Measurements from ENCODE around the gene IQSEC2. TPM values are rescaled to one million over a fixed set of nuclear protein-coding genes. Genes with fewer than 3 reads are reported as not detected.

Gene IQSEC2
- total and polyA plus RNA-seq, 9 of the 15 experiments (the other 6 are each of a cell fraction or from before 2014, with no cell fraction given): 2.7 to 41.8 (median 20.1) TPM

- 85% methylated on average over 5 of the region's 6 CpGs for WGBS (ENCODE audit: insufficient coverage, low coverage, missing lambda C conversion rate)
- ChIA-PET CTCF (ENCODE audit: low intra/inter-chr PET ratio) (no interaction called here), POLR2A (no interaction called here)
- Histone ChIP-seq H3K27ac (ENCODE audit: extremely low read depth, low read depth, low read length) (no peak overlapping the region), H4K20me1 (replicated peaks; ENCODE audit: control insufficient read depth, insufficient read depth, low read length) (no peaks in the 10 kb centered on the region), H3K4me2 (ENCODE audit: insufficient read depth, low read length) (no peak overlapping the region), H3K27me3 (ENCODE audit: control insufficient read depth in 2 of 2, insufficient read depth in 2 of 2, low read length in 2 of 2) (no peaks in the 10 kb centered on the region), H3K4me1 (replicated peaks in 1 of 2; ENCODE audit: control insufficient read depth in 2 of 2, insufficient read depth in 2 of 2, low read length in 2 of 2) (peaks cover 44 to 51% of the 10 kb centered on the region in 2 experiments; a peak in 4 of 5 replicates), H3K4me3 (no peak overlapping the region; the same call in 1 of the 2 replicates), H3K9ac (ENCODE audit: insufficient read depth in 1 of 2, low read depth in 2 of 2, low read length in 2 of 2) (no peak overlapping the region), H3K79me2 (ENCODE audit: control insufficient read depth, insufficient read depth, low read length) (peaks cover 36% of the 10 kb centered on the region), H3K36me3 (ENCODE audit: control insufficient read depth, insufficient read depth, low read length) (peaks cover 7% of the 10 kb centered on the region; the same call in 2 of the 3 replicates), H2AFZ (ENCODE audit: low read depth, low read length) (no peak overlapping the region; the same call in 1 of the 2 replicates), H3K9me1 (ENCODE audit: control insufficient read depth, insufficient read depth, low read length) (no peaks in the 10 kb centered on the region), H3K9me3 (replicated peaks; ENCODE audit: control insufficient read depth, insufficient read depth, low read depth, low read length) (no peaks in the 10 kb centered on the region)
- no TSS peak for BruUV-seq (replicated peaks)
- intact Hi-C loops (cut with micrococcal nuclease): no loop called here
- DNase-seq (ENCODE audit: extremely low read depth in 1 of 4, low spot score in 3 of 4) (no peak), ATAC-seq (no peak), FAIRE-seq (no peak)
- in situ Hi-C loops (cut with MboI): no loop called here
- no peak for TF ChIP-seq NFYB (IDR thresholded peaks at IDR 0.05; ENCODE audit: extremely low read depth, insufficient read length)
- TF ChIP-seq ZNF134 (CRISPR knock-in tag; conservative IDR thresholded peaks at IDR 0.05): no peak
- no peak for TF ChIP-seq CREB3L1 (IDR thresholded peaks at IDR 0.05; ENCODE audit: borderline replicate concordance, low read depth)
- no peak for TF ChIP-seq ZNF184 (CRISPR knock-in tag; IDR thresholded peaks at IDR 0.05)
- peak; percentile 48 for TF ChIP-seq ZFP36 (IDR thresholded peaks at IDR 0.05; ENCODE audit: low read depth, low read length, partially characterized antibody)
- no peak for TF ChIP-seq RBM17 (IDR thresholded peaks at IDR 0.05; ENCODE audit: borderline replicate concordance, low read depth, low read length)
- TF ChIP-seq RBM15 (IDR thresholded peaks at IDR 0.05; ENCODE audit: insufficient read depth, low read length): no peak
- TF ChIP-seq RBM25 (IDR thresholded peaks at IDR 0.05; ENCODE audit: low read depth, low read length, severe bottlenecking): peak; percentile 91
- no peak for TF ChIP-seq ATF6 (CRISPR knock-in tag; IDR thresholded peaks at IDR 0.05)
- TF ChIP-seq SMARCA5 (IDR thresholded peaks at IDR 0.05): 0 out of 2 replicates have a peak, but pooled peaks have one; percentile 28
- no peak for TF ChIP-seq FOXA1 (IDR thresholded peaks at IDR 0.05; ENCODE audit: borderline replicate concordance)
- TF ChIP-seq ZNF449 (CRISPR knock-in tag; IDR thresholded peaks at IDR 0.05): no peak
- no peak for TF ChIP-seq NR1H2 (CRISPR knock-in tag; IDR thresholded peaks at IDR 0.05)
- no peak for TF ChIP-seq SP2 (IDR thresholded peaks at IDR 0.05; ENCODE audit: extremely low read depth, low read depth, low read length, poor library complexity, severe bottlenecking)
Observed at GRCh38 chrX:53257670-53258423, 23.5 kb downstream of the IQSEC2 start.

Data from K562 (cell line).